Measurements from ENCODE around the gene BORCS6. TPM values are rescaled to one million over a fixed set of nuclear protein-coding genes. Genes with fewer than 3 reads are reported as not detected.
A peak's percentile ranks its signal among the peaks of the same experiment; 100 is the strongest.

Gene BORCS6
- total and polyA plus RNA-seq, 9 of the 15 experiments (the other 6 are each of a cell fraction or from before 2014, with no cell fraction given): 0.01 to 7.4 (median 2.3) TPM

DNA sequence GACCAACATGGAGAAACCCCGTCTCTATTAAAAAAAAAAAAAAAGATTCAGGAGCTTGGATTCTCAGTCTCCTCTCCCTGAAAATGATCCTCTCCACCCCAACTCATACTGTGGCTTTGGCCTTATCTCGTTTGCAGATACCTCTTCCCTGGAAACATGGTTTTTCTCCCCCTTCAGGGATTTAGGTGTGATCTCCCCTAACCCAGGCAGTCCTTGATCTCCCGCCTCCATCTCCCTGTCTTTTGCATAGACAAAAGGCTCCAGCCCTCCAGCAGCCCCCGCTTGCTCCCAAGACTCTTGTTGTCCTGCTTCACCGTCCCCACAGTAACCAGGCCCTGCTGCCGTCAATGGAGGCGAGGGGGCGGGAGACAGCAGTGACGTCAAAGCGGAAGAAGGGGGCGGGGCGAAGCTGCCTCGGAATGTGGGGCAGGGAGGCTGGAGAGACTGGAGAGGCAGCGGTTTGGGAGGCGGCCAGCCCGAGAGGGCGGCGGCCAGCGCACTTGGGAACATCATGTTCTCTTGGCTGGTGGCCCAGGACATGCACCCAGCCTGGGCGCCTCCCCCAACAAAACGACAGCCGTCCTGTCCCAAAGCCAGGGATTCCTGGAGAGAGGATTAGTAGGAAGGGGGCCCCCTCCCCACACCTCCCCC is 35.9 kb downstream of the BORCS6 start (continued):
- TF ChIP-seq MNT (conservative IDR thresholded peaks at IDR 0.05) (peak; percentile 45 to 70; a peak in 3 of 4 replicates), ADNP (tag; IDR thresholded peaks at IDR 0.05) (peak; percentile 79)

DNA sequence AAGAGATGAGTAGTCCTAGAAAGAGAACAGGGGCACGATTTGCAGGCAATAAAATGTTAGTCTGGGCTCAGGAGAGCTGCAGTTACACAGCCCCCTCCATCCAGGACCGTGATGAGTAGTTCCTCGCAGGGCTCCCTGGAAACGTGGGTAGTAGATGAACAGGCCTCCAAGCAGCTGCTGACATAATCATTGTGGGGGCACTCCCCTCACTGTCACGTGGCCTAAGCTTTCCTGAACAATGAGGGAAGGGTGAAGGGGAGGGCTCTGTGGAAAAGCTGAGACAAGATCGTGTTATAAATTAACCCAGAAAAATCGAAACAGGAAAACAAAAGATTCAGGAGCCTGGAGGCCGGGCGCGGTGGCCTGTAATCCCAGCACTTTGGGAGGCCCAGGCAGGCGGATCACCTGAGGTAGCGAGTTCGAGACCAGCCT is 36.4 kb downstream of the BORCS6 start:
- BruUV-seq (replicated peaks): no TSS peak
- ATAC-seq: peak; percentile 3; the same call in 1 of the 3 replicates
- TF ChIP-seq, protein P1, sequence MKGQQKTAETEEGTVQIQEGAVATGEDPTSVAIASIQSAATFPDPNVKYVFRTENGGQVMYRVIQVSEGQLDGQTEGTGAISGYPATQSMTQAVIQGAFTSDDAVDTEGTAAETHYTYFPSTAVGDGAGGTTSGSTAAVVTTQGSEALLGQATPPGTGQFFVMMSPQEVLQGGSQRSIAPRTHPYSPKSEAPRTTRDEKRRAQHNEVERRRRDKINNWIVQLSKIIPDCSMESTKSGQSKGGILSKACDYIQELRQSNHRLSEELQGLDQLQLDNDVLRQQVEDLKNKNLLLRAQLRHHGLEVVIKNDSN (CRISPR knock-in tag; IDR thresholded peaks at IDR 0.05): peak; percentile 87
- no peak for TF ChIP-seq ZNF143 (CRISPR knock-in tag; IDR thresholded peaks at IDR 0.05)
- TF ChIP-seq ZFX (CRISPR knock-in tag; IDR thresholded peaks at IDR 0.05): 0 out of 2 replicates have a peak, but pooled peaks have one; percentile 20
- peak; percentile 24; the same call in 1 of the 2 replicates for TF ChIP-seq L3MBTL2 (IDR thresholded peaks at IDR 0.05)
- peak; percentile 22 for TF ChIP-seq MEIS2 (IDR thresholded peaks at IDR 0.05; ENCODE audit: partially characterized antibody)
- TF ChIP-seq CXXC5 (CRISPR knock-in tag; IDR thresholded peaks at IDR 0.05): no peak

More for the DNA sequence above, 36.4 kb downstream of the BORCS6 start:
- H2AFZ ChIP-seq (ENCODE audit: low read depth, low read length): peak overlapping the region; percentile 78
- intact Hi-C loops (cut with micrococcal nuclease) (no loop called here), in situ Hi-C loops (cut with MboI) (no loop called here)
- peak overlapping the region; percentile 94 for H3K27ac ChIP-seq (ENCODE audit: extremely low read depth, low read depth, low read length)
- no peaks in the 10 kb centered on the region for H3K9me3 ChIP-seq (replicated peaks; ENCODE audit: control insufficient read depth, insufficient read depth, low read depth, low read length)
- 0% methylated on average over 9 of the region's 13 CpGs for WGBS (ENCODE audit: insufficient coverage, low coverage, missing lambda C conversion rate)
- peaks cover 43% of the 10 kb centered on the region for H3K79me2 ChIP-seq (ENCODE audit: control insufficient read depth, insufficient read depth, low read length)
- 0 out of 2 replicates have a peak, but pooled peaks cover 4% of the 10 kb centered on the region for H4K20me1 ChIP-seq (replicated peaks; ENCODE audit: control insufficient read depth, insufficient read depth, low read length)
- FAIRE-seq (peak; percentile 85), DNase-seq (ENCODE audit: extremely low read depth in 1 of 4, low spot score in 3 of 4) (peak in 2 of 4 experiments; percentile 46 to 83)
- H3K4me1 ChIP-seq (replicated peaks in 1 of 2; ENCODE audit: control insufficient read depth in 2 of 2, insufficient read depth in 2 of 2, low read length in 2 of 2): peaks cover 33 to 84% of the 10 kb centered on the region in 2 experiments
- peak overlapping the region; percentile 89 for H3K4me2 ChIP-seq (ENCODE audit: insufficient read depth, low read length)
- H3K9me1 ChIP-seq (ENCODE audit: control insufficient read depth, insufficient read depth, low read length): no peaks in the 10 kb centered on the region
- POLR2A ChIA-PET: interaction anchor here (0.5 to 8.6 kb wide), 9 partner anchors 9 to 467 kb away, joined by 3 to 105 read pairs (median 3); partner anchors contain the start of genes HES7 and VAMP2
- CTCF ChIA-PET (ENCODE audit: low intra/inter-chr PET ratio): no interaction called here
- peaks cover 18% of the 10 kb centered on the region; the same call in 1 of the 3 replicates for H3K36me3 ChIP-seq (ENCODE audit: control insufficient read depth, insufficient read depth, low read length)
- no peaks in the 10 kb centered on the region for H3K27me3 ChIP-seq (ENCODE audit: control insufficient read depth in 2 of 2, insufficient read depth in 2 of 2, low read length in 2 of 2)
- peak overlapping the region; percentile 75 to 89 for H3K9ac ChIP-seq (ENCODE audit: insufficient read depth in 1 of 2, low read depth in 2 of 2, low read length in 2 of 2)
- H3K4me3 ChIP-seq: peak overlapping the region; percentile 35
